EH (cell line): ENCODE results near the gene CLEC16A.
A peak's percentile ranks its signal among the peaks of the same experiment; 100 is the strongest.

ENCODE experiments used
- DNase-seq: peaks from one replicate; pipeline ENCODE4 v3.0.0-alpha.2; 2015; ENCODE audit warnings: low read depth

CLEC16A gene

GRCh38 chr16:10992112-10992511 lies 47.7 kb downstream of the CLEC16A start:
- DNase-seq = peak; percentile 83

GRCh38 chr16:10992797-10993196 lies 48.4 kb downstream of the CLEC16A start:
- DNase-seq = peak; percentile 88

GRCh38 chr16:10993649-10994048 lies 49.3 kb downstream of the CLEC16A start:
- no peak for DNase-seq

GRCh38 chr16:10994571-10994970 lies 50.2 kb downstream of the CLEC16A start:
- no peak for DNase-seq

- DNase-seq = no peak
Observed at GRCh38 chr16:10995565-10995964, 51.2 kb downstream of the CLEC16A start.

- DNase-seq = no peak
Observed at GRCh38 chr16:10997485-10997884, 53.1 kb downstream of the CLEC16A start.

GRCh38 chr16:10999300-10999699 lies 54.9 kb downstream of the CLEC16A start:
- no peak for DNase-seq

GRCh38 chr16:11001611-11002010 lies 57.2 kb downstream of the CLEC16A start:
- DNase-seq = no peak

- no peak for DNase-seq
Observed at GRCh38 chr16:11003141-11003540, 58.8 kb downstream of the CLEC16A start.

- DNase-seq = peak; percentile 79
Observed at GRCh38 chr16:11004351-11004750, 60.0 kb downstream of the CLEC16A start.

GRCh38 chr16:11004973-11005610 lies 60.7 kb downstream of the CLEC16A start:
- DNase-seq = peak; percentile 85

GRCh38 chr16:11005611-11005975 lies 61.2 kb downstream of the CLEC16A start:
- peak; percentile 80 for DNase-seq

- peak; percentile 40 for DNase-seq
Observed at GRCh38 chr16:11006656-11007055, 62.3 kb downstream of the CLEC16A start.

GRCh38 chr16:11007714-11008280 lies 63.4 kb downstream of the CLEC16A start:
- DNase-seq = no peak

- DNase-seq = no peak
Observed at GRCh38 chr16:11009027-11009755, 64.8 kb downstream of the CLEC16A start.

- DNase-seq = peak; percentile 11
Observed at GRCh38 chr16:11010575-11011221, 66.3 kb downstream of the CLEC16A start.

- no peak for DNase-seq
Observed at GRCh38 chr16:11011326-11011725, 67.0 kb downstream of the CLEC16A start.

GRCh38 chr16:11012841-11013240 lies 68.5 kb downstream of the CLEC16A start:
- no peak for DNase-seq

- peak; percentile 43 for DNase-seq
Observed at GRCh38 chr16:11014136-11014535, 69.8 kb downstream of the CLEC16A start.

GRCh38 chr16:11015076-11015475 lies 70.7 kb downstream of the CLEC16A start:
- DNase-seq = no peak

GRCh38 chr16:11015607-11016006 lies 71.2 kb downstream of the CLEC16A start:
- DNase-seq = no peak

- DNase-seq = no peak
Observed at GRCh38 chr16:11016524-11016988, 72.2 kb downstream of the CLEC16A start.

- DNase-seq = peak; percentile 62
Observed at GRCh38 chr16:11016993-11017392, 72.6 kb downstream of the CLEC16A start.
